Esophagus squamous epithelium (tissue), 5 donors: Measurements from ENCODE around the gene AMPH. TPM values are rescaled to one million over a fixed set of nuclear protein-coding genes. Genes with fewer than 3 reads are reported as not detected.

Experiments used
- DNase-seq: peaks from one replicate; lab custom pipeline; 2025; lab: John Stamatoyannopoulos, UW
- H3K27ac ChIP-seq, 4 donors: fragments of 200-600 bp; sonication (generic); one replicate each; pipeline ENCODE4 v1.5.1; 2016 to 2019; ENCODE audit warnings: mild to moderate bottlenecking in 1 of 4
- H3K27me3 ChIP-seq, 4 donors: fragments of 200-600 bp; sonication (generic); 1 replicate in 3 of 4; 2 replicates in 1 of 4; pipeline versions ENCODE4 v1.5.1 to v1.6.0; 2017 to 2021; ENCODE audit warnings: antibody characterized with exemption in 1 of 4
- H3K36me3 ChIP-seq, 3 donors: fragments of 200-600 bp; sonication (generic); one replicate each; pipeline ENCODE4 v1.5.1; 2016 to 2019
- H3K4me1 ChIP-seq, 3 donors: fragments of 200-600 bp; sonication (generic); one replicate each; pipeline ENCODE4 v1.5.1; 2017 to 2019
- H3K4me3 ChIP-seq, 4 donors: fragments of 200-600 bp; sonication (generic); 1 replicate in 3 of 4; 2 replicates in 1 of 4; pipeline ENCODE4 v1.5.1; 2016 to 2019; ENCODE audit warnings: mild to moderate bottlenecking in 2 of 4, moderate library complexity in 1 of 4
- H3K9me3 ChIP-seq, 3 donors: fragments of 200-600 bp; sonication (generic); one replicate each; pipeline ENCODE4 v1.5.1; 2016 to 2019
- CTCF ChIP-seq, 6 experiments: fragments of 450-650 bp in 4 of 6; fragments of 200-600 bp in 2 of 6; sonication (generic) in 2 of 6; IDR thresholded peaks; one replicate each; pipeline ENCODE4 v1.5.1; 2016 to 2019; ENCODE audit warnings: antibody characterized with exemption in 6 of 6, mild to moderate bottlenecking in 4 of 6, moderate library complexity in 4 of 6
- POLR2A ChIP-seq, 4 donors: fragments of 450-650 bp; IDR thresholded peaks; one replicate each; pipeline ENCODE4 v1.6.1; 2017; ENCODE audit warnings: antibody characterized with exemption in 4 of 4, mild to moderate bottlenecking in 4 of 4, moderate library complexity in 3 of 4
- WGBS, 2 donors: methylation state at CpG; one replicate each; pipeline ENCODE4 v1.1.5; 2018; 5-methylcytosine and 5-hydroxymethylcytosine counted together
- intact Hi-C: fragments of 100-400 bp; cut with DNase I; formaldehyde crosslinking; loops from one replicate; pipeline ENCODE4 v1.15.0; 2022
- total RNA-seq, 4 donors: library from RNA; depleted of rRNA; stranded (reverse); fragments of >200 nt; gene quantifications; one replicate each; pipeline ENCODE4 v1.1.0, GENCODE V29; 2016
- donor health status: DM: yes; HTN: yes; CAD: no.

AMPH gene
- total RNA-seq, 4 donors from 2014 or later = 0.18 to 2.3 (median 1.7) TPM; not detected in 1

GRCh38 chr7:38625866-38626265, 5.3 kb downstream of the AMPH start:
- intact Hi-C loops = no loop called here
- H3K4me1 ChIP-seq = peaks cover 0 to 11% (median 5%) of the 10 kb centered on the region in 3 donors
- no peaks in the 10 kb centered on the region for H3K36me3 ChIP-seq
- H3K27ac ChIP-seq = no peak overlapping the region
- no peak overlapping the region for H3K4me3 ChIP-seq
- H3K27me3 ChIP-seq = peaks cover 0 to 22% (median 0%) of the 10 kb centered on the region in 4 donors
- DNase-seq = no peak
- TF ChIP-seq POLR2A (IDR thresholded peaks at IDR 0.05) (no peak), CTCF (IDR thresholded peaks at IDR 0.05) (no peak)
- no peaks in the 10 kb centered on the region for H3K9me3 ChIP-seq

- TF ChIP-seq POLR2A (IDR thresholded peaks at IDR 0.05) (no peak), CTCF (IDR thresholded peaks at IDR 0.05) (no peak)
- H3K27ac ChIP-seq = no peak overlapping the region
- no peak overlapping the region for H3K4me3 ChIP-seq
- intact Hi-C loops = no loop called here
- no peaks in the 10 kb centered on the region for H3K4me1 ChIP-seq
- DNase-seq = no peak
- H3K27me3 ChIP-seq = no peaks in the 10 kb centered on the region
- no peaks in the 10 kb centered on the region for H3K9me3 ChIP-seq
- 42 to 100% methylated on average over 1 to 2 of the region's 2 CpGs for WGBS, 2 donors
- H3K36me3 ChIP-seq = no peaks in the 10 kb centered on the region
These were observed 15.5 kb downstream of the AMPH start for GRCh38 chr7:38615665-38616064.

- intact Hi-C loops = no loop called here
- Histone ChIP-seq H3K36me3 (no peaks in the 10 kb centered on the region), H3K27ac (no peak overlapping the region), H3K4me1 (no peaks in the 10 kb centered on the region), H3K27me3 (no peaks in the 10 kb centered on the region), H3K9me3 (no peaks in the 10 kb centered on the region), H3K4me3 (no peak overlapping the region)
- DNase-seq = no peak
- TF ChIP-seq POLR2A (IDR thresholded peaks at IDR 0.05) = no peak
- TF ChIP-seq CTCF (IDR thresholded peaks at IDR 0.05) = no peak
- WGBS, 2 donors = 78 to 82% methylated on average over 2 of the region's 2 CpGs
These were observed 23.7 kb downstream of the AMPH start for GRCh38 chr7:38607466-38607865.

GRCh38 chr7:38600741-38601140, 30.4 kb downstream of the AMPH start:
- intact Hi-C loops = no loop called here
- H3K9me3 ChIP-seq = no peaks in the 10 kb centered on the region
- H3K27ac ChIP-seq = no peak overlapping the region
- H3K36me3 ChIP-seq = no peaks in the 10 kb centered on the region
- no peaks in the 10 kb centered on the region for H3K4me1 ChIP-seq
- WGBS, 2 donors = 58 to 69% methylated on average over 3 of the region's 3 CpGs
- TF ChIP-seq CTCF (IDR thresholded peaks at IDR 0.05) (no peak), POLR2A (IDR thresholded peaks at IDR 0.05) (no peak)
- H3K4me3 ChIP-seq = no peak overlapping the region
- no peak for DNase-seq
- H3K27me3 ChIP-seq = no peaks in the 10 kb centered on the region

- H3K4me1 ChIP-seq = no peaks in the 10 kb centered on the region
- intact Hi-C loops = no loop called here
- no peak for DNase-seq
These were observed 36.2 kb downstream of the AMPH start for GRCh38 chr7:38594949-38595348.

More at GRCh38 chr7:38594949-38595348, 36.2 kb downstream of the AMPH start:
- Histone ChIP-seq H3K27ac (no peak overlapping the region), H3K36me3 (no peaks in the 10 kb centered on the region), H3K4me3 (no peak overlapping the region), H3K9me3 (peaks cover 0 to 4% (median 0%) of the 10 kb centered on the region in 3 donors), H3K27me3 (no peaks in the 10 kb centered on the region)
- WGBS, 2 donors = 44 to 81% methylated on average over 4 of the region's 4 CpGs
- TF ChIP-seq CTCF (IDR thresholded peaks at IDR 0.05) = no peak
- no peak for TF ChIP-seq POLR2A (IDR thresholded peaks at IDR 0.05)
